Right ventricle myocardium inferior (tissue), 1 donor: ENCODE measurements around the gene C19orf67. TPM values are rescaled to one million over a fixed set of nuclear protein-coding genes. Genes with fewer than 3 reads are reported as not detected.

ENCODE experiments used
- ATAC-seq: fragments of 200-7000 bp; cut with Tn5 transposase; one replicate; pipeline ENCODE4 v1.9.1; 2020; ENCODE audit warnings: mild to moderate bottlenecking, moderate library complexity
- DNase-seq: peaks from one replicate; pipeline ENCODE4 v3.0.0; 2021; ENCODE audit errors: missing footprints
- intact Hi-C: fragments of 100-400 bp; cut with DNase I; formaldehyde crosslinking; loops from one replicate; pipeline ENCODE4 v1.11.0; 2022
- total RNA-seq: library from RNA; stranded (reverse); fragmentation: NEBNext Ultra II Directional; extraction: Animal tissue kit (Norgen Biotek cat#: 25700); gene quantifications from one replicate; pipeline ENCODE4 v1.2.1, GENCODE V29; 2021
- donor health status: DM: no; HTN: yes; CAD: no; lungs with severe emphysema.

C19orf67 gene
- total RNA-seq, 1 donor from 2014 or later: not detected

GRCh38 chr19:14090509-14091080 lies 5.0 kb upstream of the C19orf67 start, which contains the start of gene SAMD1:
Gene SAMD1 (minus strand): TSS chr19:14090751.
- ATAC-seq (peak; percentile 73), DNase-seq (peak; percentile 96)
- intact Hi-C loops: loop anchor here (1.0 to 2.0 kb wide), 2 partner anchors 22 to 47 kb away; a partner anchor contains a TSS

GRCh38 chr19:14089662-14090508 lies 4.3 kb upstream of the C19orf67 start:
- no peak for ATAC-seq
- intact Hi-C loops: loop anchor here (1.0 to 2.0 kb wide), 2 partner anchors 23 to 47 kb away; a partner anchor contains a TSS
- peak; percentile 79 for DNase-seq

- ATAC-seq (no peak), DNase-seq (no peak)
- intact Hi-C loops: no loop called here
Observed at GRCh38 chr19:14089412-14089661, 3.8 kb upstream of the C19orf67 start.

- no peak for DNase-seq
- intact Hi-C loops: no loop called here
- ATAC-seq: no peak
Observed at GRCh38 chr19:14088634-14089411, 3.2 kb upstream of the C19orf67 start.

GRCh38 chr19:14086098-14086497 lies 515 bp upstream of the C19orf67 start:
- DNase-seq: no peak
- intact Hi-C loops: no loop called here
- ATAC-seq: no peak

- intact Hi-C loops: loop anchor here (5.0 kb wide), 1 partner anchor 35 kb away; the partner anchor contains the start of gene PRKACA
- DNase-seq: no peak
- no peak for ATAC-seq
Observed at GRCh38 chr19:14082675-14082960, 3.0 kb downstream of the C19orf67 start.

GRCh38 chr19:14081797-14082674 lies 3.5 kb downstream of the C19orf67 start:
- DNase-seq (peak; percentile 79), ATAC-seq (no peak)
- intact Hi-C loops: loop anchor here (2.0 to 5.0 kb wide), 3 partner anchors 35 to 77 kb away; partner anchors contain the start of genes ASF1B and PRKACA

GRCh38 chr19:14080887-14081796 lies 4.4 kb downstream of the C19orf67 start:
- intact Hi-C loops: loop anchor here (2.0 to 5.0 kb wide), 3 partner anchors 36 to 76 kb away; partner anchors contain the start of genes ASF1B and PRKACA
- peak; percentile 98 for DNase-seq
- ATAC-seq: peak; percentile 96

- ATAC-seq (no peak), DNase-seq (no peak)
- intact Hi-C loops: loop anchor here (10.0 kb wide), 1 partner anchor 294 kb away; no protein-coding TSS in a partner anchor
Observed at GRCh38 chr19:14078411-14078810, 7.2 kb downstream of the C19orf67 start.

- DNase-seq (no peak), ATAC-seq (no peak)
- intact Hi-C loops: loop anchor here (2.0 to 10.0 kb wide), 2 partner anchors 69 to 289 kb away; no protein-coding TSS in a partner anchor
Observed at GRCh38 chr19:14073925-14074838, 11.4 kb downstream of the C19orf67 start.

- DNase-seq (peak; percentile 91), ATAC-seq (peak; percentile 41)
- intact Hi-C loops: loop anchor here (2.0 to 10.0 kb wide), 2 partner anchors 69 to 289 kb away; no protein-coding TSS in a partner anchor
Observed at GRCh38 chr19:14073261-14073924, 12.2 kb downstream of the C19orf67 start.

- ATAC-seq: peak; percentile 49
- no peak for DNase-seq
- intact Hi-C loops: loop anchor here (1.0 to 10.0 kb wide), 3 partner anchors 68 to 288 kb away; no protein-coding TSS in a partner anchor
Observed at GRCh38 chr19:14072535-14073260, 12.9 kb downstream of the C19orf67 start, which contains the start of gene MISP3. Gene MISP3 (plus strand): TSS chr19:14072786. CDS start chr19:14073310, 524 bp downstream.

GRCh38 chr19:14070268-14071050 lies 15.1 kb downstream of the C19orf67 start:
- intact Hi-C loops: loop anchor here (10.0 kb wide), 1 partner anchor 286 kb away; no protein-coding TSS in a partner anchor
- no peak for ATAC-seq
- DNase-seq: peak; percentile 74

- ATAC-seq (no peak), DNase-seq (no peak)
- intact Hi-C loops: no loop called here
Observed at GRCh38 chr19:14066134-14066533, 19.4 kb downstream of the C19orf67 start.
